ENCODE data around the gene WDR12. TPM values are rescaled to one million over a fixed set of nuclear protein-coding genes. Genes with fewer than 3 reads are reported as not detected.
"Not testable (repeated sequence)": the region's sequence is repeated elsewhere in the genome, so short reads cannot be mapped to it uniquely, and the experiment has no call there.

Gene WDR12
- polyA plus RNA-seq, 1 of the 3 experiments (the other 2 are of a cell fraction): 21.2 TPM

- H3K36me3 ChIP-seq (replicated peaks in 1 of 2; ENCODE audit: control insufficient read depth in 1 of 2, insufficient read depth in 2 of 2, low read length in 1 of 2): no peaks in the 10 kb centered on the region
- no peak overlapping the region for H3K4me3 ChIP-seq (ENCODE audit: low read depth in 2 of 2, low read length in 1 of 2)
- no peaks in the 10 kb centered on the region for H3K9me3 ChIP-seq
- H3K79me2 ChIP-seq (ENCODE audit: insufficient read depth): no peaks in the 10 kb centered on the region
- ChIA-PET POLR2A (interaction anchor here (1.1 kb wide), 1 partner anchor 12 kb away, joined by 4 read pairs; no protein-coding TSS in a partner anchor), CTCF (interaction anchor here (1.0 kb wide), 1 partner anchor 26 kb away, joined by 3 read pairs; no protein-coding TSS in a partner anchor)
- no peak overlapping the region for H2AFZ ChIP-seq (ENCODE audit: low read depth)
- no peaks in the 10 kb centered on the region for H3K27me3 ChIP-seq (ENCODE audit: insufficient read depth)
- TF ChIP-seq IRF3 (IDR thresholded peaks at IDR 0.05; ENCODE audit: low read depth, low read length) (no peak), REST (IDR thresholded peaks at IDR 0.05; ENCODE audit: low read depth, low read length) (no peak), RAD21 (IDR thresholded peaks at IDR 0.05; ENCODE audit: low read length) (no peak), USF2 (IDR thresholded peaks at IDR 0.05; ENCODE audit: borderline replicate concordance, low read depth, low read length) (no peak), TAF1 (IDR thresholded peaks at IDR 0.05; ENCODE audit: borderline replicate concordance, low read depth, low read length) (no peak), RXRA (IDR thresholded peaks at IDR 0.05; ENCODE audit: borderline replicate concordance, low read depth) (no peak), MAX (IDR thresholded peaks at IDR 0.05; ENCODE audit: low read depth) (no peak), FOXM1 (IDR thresholded peaks at IDR 0.05; ENCODE audit: low read depth) (no peak), NFIC (IDR thresholded peaks at IDR 0.05; ENCODE audit: borderline replicate concordance) (no peak), SIN3A (IDR thresholded peaks at IDR 0.05; ENCODE audit: borderline replicate concordance, low read depth, low read length) (no peak), ELF1 (IDR thresholded peaks at IDR 0.05) (no peak), POLR2AphosphoS5 (IDR thresholded peaks at IDR 0.05; ENCODE audit: low read depth, low read length) (no peak), RFX5 (IDR thresholded peaks at IDR 0.05; ENCODE audit: low read length) (no peak), CTCF (IDR thresholded peaks at IDR 0.05) (no peak)
- H3K27ac ChIP-seq (ENCODE audit: low read depth in 2 of 2, low read length in 1 of 2): no peak overlapping the region
- WGBS (ENCODE audit: low lambda C conversion rate): 69% methylated on average over 3 of the region's 3 CpGs
- H3K9me2 ChIP-seq: no peaks in the 10 kb centered on the region
- DNase-seq: peak; percentile 10
- H4K20me1 ChIP-seq (ENCODE audit: insufficient read depth): no peaks in the 10 kb centered on the region
- no peaks in the 10 kb centered on the region for H3F3A ChIP-seq (replicated peaks; ENCODE audit: insufficient read depth)
- H3K9ac ChIP-seq: no peak overlapping the region
- H3K4me2 ChIP-seq: no peak overlapping the region
- no peaks in the 10 kb centered on the region for H3K4me1 ChIP-seq (ENCODE audit: control insufficient read depth in 1 of 2, insufficient read depth in 2 of 2, low read depth in 1 of 2, low read length in 1 of 2)
These were observed 52.9 kb downstream of the WDR12 start for GRCh38 chr2:202858601-202859000.

GRCh38 chr2:202849343-202849742 is 62.1 kb downstream of the WDR12 start:
- H3K9ac ChIP-seq; H3K9me2 ChIP-seq; H3F3A ChIP-seq (replicated peaks; ENCODE audit: insufficient read depth); H3K9me3 ChIP-seq; H3K4me3 ChIP-seq (ENCODE audit: low read depth in 2 of 2, low read length in 1 of 2); H3K4me2 ChIP-seq; H2AFZ ChIP-seq (ENCODE audit: low read depth); H3K27ac ChIP-seq (ENCODE audit: low read depth in 2 of 2, low read length in 1 of 2); H3K27me3 ChIP-seq (ENCODE audit: insufficient read depth); CTCF ChIA-PET; POLR2A ChIA-PET; H3K36me3 ChIP-seq (replicated peaks in 1 of 2; ENCODE audit: control insufficient read depth in 1 of 2, insufficient read depth in 2 of 2, low read length in 1 of 2); H3K4me1 ChIP-seq (ENCODE audit: control insufficient read depth in 1 of 2, insufficient read depth in 2 of 2, low read depth in 1 of 2, low read length in 1 of 2); DNase-seq; H3K79me2 ChIP-seq (ENCODE audit: insufficient read depth); H4K20me1 ChIP-seq (ENCODE audit: insufficient read depth): not testable (repeated sequence)
- WGBS (ENCODE audit: low lambda C conversion rate): 33% methylated on average over 3 of the region's 3 CpGs
